Measurements from ENCODE around the gene IFRD2. TPM values are rescaled to one million over a fixed set of nuclear protein-coding genes. Genes with fewer than 3 reads are reported as not detected.

Gene IFRD2
- total and polyA plus RNA-seq, 2 experiments from 2014 or later: 80.8 to 91.5 TPM

- Histone ChIP-seq H3K9me2 (ENCODE audit: insufficient read depth) (no peaks in the 10 kb centered on the region), H3K4me2 (no peak overlapping the region), H3F3A (replicated peaks; ENCODE audit: low read depth) (peaks cover 11% of the 10 kb centered on the region; the same call in 1 of the 2 replicates), H3K27ac (ENCODE audit: low read depth) (no peak overlapping the region), H3K4me1 (ENCODE audit: insufficient read depth) (peaks cover 25% of the 10 kb centered on the region), H3K27me3 (ENCODE audit: insufficient read depth) (no peaks in the 10 kb centered on the region), H3K79me2 (replicated peaks; ENCODE audit: insufficient read depth) (peaks cover 67% of the 10 kb centered on the region), H3K36me3 (ENCODE audit: insufficient read depth) (no peaks in the 10 kb centered on the region), H2AFZ (no peak overlapping the region), H4K20me1 (replicated peaks; ENCODE audit: insufficient read depth) (peaks cover 45% of the 10 kb centered on the region), H3K4me3 (no peak overlapping the region)
- H3K4me3 Mint-ChIP-seq: no peak overlapping the region
- peaks cover 25% of the 10 kb centered on the region for H3K36me3 Mint-ChIP-seq (ENCODE audit: low read depth)
- no peaks in the 10 kb centered on the region for H3K9me3 Mint-ChIP-seq
- DNase-seq (ENCODE audit: low spot score) (no peak), ATAC-seq (no peak)
- H3K4me1 Mint-ChIP-seq: peaks cover 45% of the 10 kb centered on the region
- 0 out of 2 replicates have a peak overlapping the region, but pooled peaks have one; percentile 40 for H3K27ac Mint-ChIP-seq
- TF ChIP-seq ETS1 (IDR thresholded peaks at IDR 0.05) (no peak), CTCF (conservative IDR thresholded peaks at IDR 0.05; ENCODE audit: low read depth in 2 of 2) (no peak), NANOG (IDR thresholded peaks at IDR 0.05; ENCODE audit: borderline replicate concordance) (no peak), POLR2AphosphoS5 (IDR thresholded peaks at IDR 0.05; ENCODE audit: low read depth) (no peak), ZNF114 (CRISPR knock-in tag; IDR thresholded peaks at IDR 0.05) (no peak), JUNB (IDR thresholded peaks at IDR 0.05; ENCODE audit: unreplicated experiment) (no peak), EZH2 (IDR thresholded peaks at IDR 0.05; ENCODE audit: low read depth, unreplicated experiment) (no peak), CREB1 (CRISPR knock-in tag; IDR thresholded peaks at IDR 0.05; ENCODE audit: low read depth) (no peak), STAT1 (IDR thresholded peaks at IDR 0.05; ENCODE audit: unreplicated experiment) (no peak), EZH2phosphoT487 (IDR thresholded peaks at IDR 0.05; ENCODE audit: unreplicated experiment) (no peak), ZNF331 (CRISPR knock-in tag; IDR thresholded peaks at IDR 0.05; ENCODE audit: low read depth) (no peak), REST (IDR thresholded peaks at IDR 0.05; ENCODE audit: unreplicated experiment) (no peak)
- TF ChIP-seq, protein P1, sequence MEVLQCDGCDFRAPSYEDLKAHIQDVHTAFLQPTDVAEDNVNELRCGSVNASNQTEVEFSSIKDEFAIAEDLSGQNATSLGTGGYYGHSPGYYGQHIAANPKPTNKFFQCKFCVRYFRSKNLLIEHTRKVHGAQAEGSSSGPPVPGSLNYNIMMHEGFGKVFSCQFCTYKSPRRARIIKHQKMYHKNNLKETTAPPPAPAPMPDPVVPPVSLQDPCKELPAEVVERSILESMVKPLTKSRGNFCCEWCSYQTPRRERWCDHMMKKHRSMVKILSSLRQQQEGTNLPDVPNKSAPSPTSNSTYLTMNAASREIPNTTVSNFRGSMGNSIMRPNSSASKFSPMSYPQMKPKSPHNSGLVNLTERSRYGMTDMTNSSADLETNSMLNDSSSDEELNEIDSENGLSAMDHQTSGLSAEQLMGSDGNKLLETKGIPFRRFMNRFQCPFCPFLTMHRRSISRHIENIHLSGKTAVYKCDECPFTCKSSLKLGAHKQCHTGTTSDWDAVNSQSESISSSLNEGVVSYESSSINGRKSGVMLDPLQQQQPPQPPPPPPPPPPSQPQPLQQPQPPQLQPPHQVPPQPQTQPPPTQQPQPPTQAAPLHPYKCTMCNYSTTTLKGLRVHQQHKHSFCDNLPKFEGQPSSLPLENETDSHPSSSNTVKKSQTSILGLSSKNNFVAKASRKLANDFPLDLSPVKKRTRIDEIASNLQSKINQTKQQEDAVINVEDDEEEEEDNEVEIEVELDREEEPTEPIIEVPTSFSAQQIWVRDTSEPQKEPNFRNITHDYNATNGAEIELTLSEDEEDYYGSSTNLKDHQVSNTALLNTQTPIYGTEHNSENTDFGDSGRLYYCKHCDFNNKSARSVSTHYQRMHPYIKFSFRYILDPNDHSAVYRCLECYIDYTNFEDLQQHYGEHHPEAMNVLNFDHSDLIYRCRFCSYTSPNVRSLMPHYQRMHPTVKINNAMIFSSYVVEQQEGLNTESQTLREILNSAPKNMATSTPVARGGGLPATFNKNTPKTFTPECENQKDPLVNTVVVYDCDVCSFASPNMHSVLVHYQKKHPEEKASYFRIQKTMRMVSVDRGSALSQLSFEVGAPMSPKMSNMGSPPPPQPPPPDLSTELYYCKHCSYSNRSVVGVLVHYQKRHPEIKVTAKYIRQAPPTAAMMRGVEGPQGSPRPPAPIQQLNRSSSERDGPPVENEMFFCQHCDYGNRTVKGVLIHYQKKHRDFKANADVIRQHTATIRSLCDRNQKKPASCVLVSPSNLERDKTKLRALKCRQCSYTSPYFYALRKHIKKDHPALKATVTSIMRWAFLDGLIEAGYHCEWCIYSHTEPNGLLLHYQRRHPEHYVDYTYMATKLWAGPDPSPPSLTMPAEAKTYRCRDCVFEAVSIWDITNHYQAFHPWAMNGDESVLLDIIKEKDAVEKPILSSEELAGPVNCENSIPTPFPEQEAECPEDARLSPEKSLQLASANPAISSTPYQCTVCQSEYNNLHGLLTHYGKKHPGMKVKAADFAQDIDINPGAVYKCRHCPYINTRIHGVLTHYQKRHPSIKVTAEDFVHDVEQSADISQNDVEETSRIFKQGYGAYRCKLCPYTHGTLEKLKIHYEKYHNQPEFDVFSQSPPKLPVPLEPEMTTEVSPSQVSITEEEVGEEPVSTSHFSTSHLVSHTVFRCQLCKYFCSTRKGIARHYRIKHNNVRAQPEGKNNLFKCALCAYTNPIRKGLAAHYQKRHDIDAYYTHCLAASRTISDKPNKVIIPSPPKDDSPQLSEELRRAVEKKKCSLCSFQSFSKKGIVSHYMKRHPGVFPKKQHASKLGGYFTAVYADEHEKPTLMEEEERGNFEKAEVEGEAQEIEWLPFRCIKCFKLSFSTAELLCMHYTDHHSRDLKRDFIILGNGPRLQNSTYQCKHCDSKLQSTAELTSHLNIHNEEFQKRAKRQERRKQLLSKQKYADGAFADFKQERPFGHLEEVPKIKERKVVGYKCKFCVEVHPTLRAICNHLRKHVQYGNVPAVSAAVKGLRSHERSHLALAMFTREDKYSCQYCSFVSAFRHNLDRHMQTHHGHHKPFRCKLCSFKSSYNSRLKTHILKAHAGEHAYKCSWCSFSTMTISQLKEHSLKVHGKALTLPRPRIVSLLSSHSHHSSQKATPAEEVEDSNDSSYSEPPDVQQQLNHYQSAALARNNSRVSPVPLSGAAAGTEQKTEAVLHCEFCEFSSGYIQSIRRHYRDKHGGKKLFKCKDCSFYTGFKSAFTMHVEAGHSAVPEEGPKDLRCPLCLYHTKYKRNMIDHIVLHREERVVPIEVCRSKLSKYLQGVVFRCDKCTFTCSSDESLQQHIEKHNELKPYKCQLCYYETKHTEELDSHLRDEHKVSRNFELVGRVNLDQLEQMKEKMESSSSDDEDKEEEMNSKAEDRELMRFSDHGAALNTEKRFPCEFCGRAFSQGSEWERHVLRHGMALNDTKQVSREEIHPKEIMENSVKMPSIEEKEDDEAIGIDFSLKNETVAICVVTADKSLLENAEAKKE (CRISPR knock-in tag; IDR thresholded peaks at IDR 0.05): no peak
- H3K27me3 Mint-ChIP-seq (ENCODE audit: insufficient read depth, low read depth, poor library complexity): peaks cover 10% of the 10 kb centered on the region
These were observed 43.8 kb downstream of the IFRD2 start for GRCh38 chr3:50248387-50248786.

Measured in GM23338 (cell line).